GM12872 (cell line): Measurements from ENCODE around the gene BCL2.

Experiments used
- CTCF ChIP-seq: IDR thresholded peaks from 3 replicates; pipeline ENCODE4 v1.5.1; 2011; ENCODE audit warnings: low read depth, mild to moderate bottlenecking, low read length, moderate library complexity; ENCODE audit not compliant: insufficient read depth

Gene BCL2

GRCh38 chr18:63181706-63182309, 137.8 kb downstream of the BCL2 start:
- TF ChIP-seq CTCF: no peak

- no peak for TF ChIP-seq CTCF
These were observed 138.6 kb downstream of the BCL2 start for GRCh38 chr18:63180971-63181376.

- TF ChIP-seq CTCF: no peak
These were observed 139.2 kb downstream of the BCL2 start for GRCh38 chr18:63180321-63180720.

- no peak for TF ChIP-seq CTCF
These were observed 140.1 kb downstream of the BCL2 start for GRCh38 chr18:63179422-63179821.

- no peak for TF ChIP-seq CTCF
These were observed 140.6 kb downstream of the BCL2 start for GRCh38 chr18:63178971-63179370.

GRCh38 chr18:63177919-63178821, 141.4 kb downstream of the BCL2 start:
- no peak for TF ChIP-seq CTCF

DNA sequence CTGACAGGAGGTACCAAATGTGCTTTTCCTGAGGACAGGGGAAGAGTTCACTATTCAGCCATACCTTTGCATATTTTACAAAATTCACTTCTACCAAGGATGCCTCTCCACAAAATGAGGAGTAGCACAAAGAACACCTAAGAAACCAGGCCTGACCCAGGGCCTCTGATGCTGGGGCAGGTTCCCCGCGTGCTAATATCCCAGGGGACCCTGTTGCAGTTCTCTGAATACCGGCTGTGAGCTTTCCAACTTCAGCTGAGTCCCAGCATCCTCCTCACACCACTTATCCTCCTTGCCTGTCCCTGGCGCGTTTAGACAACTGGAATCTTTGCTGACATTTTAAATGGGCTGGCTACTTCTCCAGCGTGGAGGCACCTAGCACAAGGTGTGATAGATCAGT, 142.3 kb downstream of the BCL2 start:
- TF ChIP-seq CTCF: no peak
